Measurements from ENCODE around the gene RIPK4.
"Not testable (repeated sequence)": the region's sequence is repeated elsewhere in the genome, so short reads cannot be mapped to it uniquely, and the experiment has no call there.

RIPK4 gene

GRCh38 chr21:41727784-41728763, 38.8 kb downstream of the RIPK4 start:
- no peak for DNase-seq (ENCODE audit: extremely low read depth, low read depth)
- no peak for TF ChIP-seq CTCF (IDR thresholded peaks at IDR 0.05; ENCODE audit: low read depth, low read length)

DNA sequence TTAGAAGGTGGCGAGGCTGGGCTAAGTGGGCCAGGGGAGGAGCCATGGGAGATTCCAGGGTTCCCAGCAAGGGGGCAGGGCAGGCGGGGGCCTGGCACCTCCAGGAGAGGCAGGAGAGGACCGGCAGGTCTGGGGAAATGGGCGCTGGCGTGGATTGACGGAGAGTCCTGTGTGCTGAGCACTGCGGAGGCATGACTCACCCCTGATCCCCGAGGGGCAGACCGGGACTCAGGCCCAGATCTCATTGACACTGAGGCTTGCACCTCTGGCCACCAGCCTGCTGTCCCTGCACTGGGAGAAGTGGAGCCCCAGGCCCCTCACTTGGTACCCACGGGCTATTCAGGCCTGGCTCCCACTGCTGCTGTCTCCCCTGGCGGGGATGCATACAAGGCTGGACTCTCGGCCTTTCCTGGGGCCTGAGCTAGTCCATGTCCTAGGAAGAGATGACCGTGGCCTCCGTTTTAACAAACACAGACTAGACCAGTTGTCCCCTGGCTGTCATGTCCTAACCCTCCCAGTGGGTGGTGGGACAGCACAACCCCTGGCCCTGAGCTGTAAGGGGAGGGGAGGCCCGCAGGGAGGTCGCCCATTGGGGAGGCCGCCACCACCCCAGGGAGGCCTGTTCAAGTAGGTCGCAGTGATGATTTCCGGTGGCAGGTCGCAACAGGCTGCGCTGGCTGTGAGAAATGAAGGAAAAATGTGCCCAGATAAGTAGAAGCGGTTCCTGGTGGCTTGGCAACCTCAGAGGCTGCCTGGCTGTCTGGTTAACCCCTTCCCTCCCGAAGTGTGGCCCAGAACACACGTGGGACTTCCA, 39.7 kb downstream of the RIPK4 start:
- no peak for TF ChIP-seq CTCF (IDR thresholded peaks at IDR 0.05; ENCODE audit: low read depth, low read length)
- DNase-seq (ENCODE audit: extremely low read depth, low read depth) = peak; percentile 15

GRCh38 chr21:41726630-41726969, 40.3 kb downstream of the RIPK4 start:
- no peak for TF ChIP-seq CTCF (IDR thresholded peaks at IDR 0.05; ENCODE audit: low read depth, low read length)
- no peak for DNase-seq (ENCODE audit: extremely low read depth, low read depth)

- TF ChIP-seq CTCF (IDR thresholded peaks at IDR 0.05; ENCODE audit: low read depth, low read length) = no peak
- DNase-seq (ENCODE audit: extremely low read depth, low read depth) = no peak
Measured at GRCh38 chr21:41726058-41726558, 40.7 kb downstream of the RIPK4 start.

- TF ChIP-seq CTCF (IDR thresholded peaks at IDR 0.05; ENCODE audit: low read depth, low read length) = no peak
- DNase-seq (ENCODE audit: extremely low read depth, low read depth) = no peak
Measured at GRCh38 chr21:41725421-41726031, 41.3 kb downstream of the RIPK4 start.

- not testable (repeated sequence) for DNase-seq (ENCODE audit: extremely low read depth, low read depth)
Measured at GRCh38 chr21:41723835-41724234, 43.0 kb downstream of the RIPK4 start.

All from AG09319 (cell line).